Body of pancreas (tissue), 4 donors: Measurements from ENCODE around the gene GRIK3.

Experiments used
- CTCF ChIP-seq, 7 experiments: fragments of 450-650 bp in 4 of 7; fragments of 200-600 bp in 3 of 7; sonication (generic) in 3 of 7; IDR thresholded peaks; one replicate each; pipeline ENCODE4 v1.5.1; 2016 to 2019; ENCODE audit warnings: antibody characterized with exemption in 7 of 7
- POLR2A ChIP-seq, 3 donors: fragments of 450-650 bp; IDR thresholded peaks; one replicate each; pipeline ENCODE4 v1.6.1; 2016; ENCODE audit warnings: antibody characterized with exemption in 3 of 3, mild to moderate bottlenecking in 2 of 3

GRCh38 chr1:36755303-36756230 lies 278.7 kb downstream of the GRIK3 start:
- TF ChIP-seq CTCF (IDR thresholded peaks at IDR 0.05): no peak
- TF ChIP-seq POLR2A (IDR thresholded peaks at IDR 0.05): no peak
